Measurements from ENCODE around the gene CTSH.

DNA sequence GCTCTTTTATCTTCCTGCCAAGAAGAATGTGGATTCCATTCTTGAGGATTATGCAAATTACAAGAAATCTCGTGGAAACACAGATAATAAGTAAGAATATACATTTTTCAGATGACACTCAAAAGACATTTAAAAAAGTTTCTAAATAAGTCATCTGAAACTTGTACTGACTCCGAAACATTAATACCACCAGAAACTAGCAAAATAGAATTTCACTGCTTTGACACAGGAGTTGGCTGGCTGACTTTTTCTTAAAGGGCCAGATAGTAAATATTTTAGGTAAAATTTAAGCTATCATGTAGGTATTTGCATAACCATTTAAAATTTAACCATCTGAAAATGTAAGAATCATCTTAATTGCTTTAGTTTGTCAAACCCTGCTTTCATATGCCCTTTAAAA lies 51.3 kb downstream of the CTSH start:
- no peak for TF ChIP-seq POLR2A (IDR thresholded peaks at IDR 0.05)
- TF ChIP-seq, protein P1, sequence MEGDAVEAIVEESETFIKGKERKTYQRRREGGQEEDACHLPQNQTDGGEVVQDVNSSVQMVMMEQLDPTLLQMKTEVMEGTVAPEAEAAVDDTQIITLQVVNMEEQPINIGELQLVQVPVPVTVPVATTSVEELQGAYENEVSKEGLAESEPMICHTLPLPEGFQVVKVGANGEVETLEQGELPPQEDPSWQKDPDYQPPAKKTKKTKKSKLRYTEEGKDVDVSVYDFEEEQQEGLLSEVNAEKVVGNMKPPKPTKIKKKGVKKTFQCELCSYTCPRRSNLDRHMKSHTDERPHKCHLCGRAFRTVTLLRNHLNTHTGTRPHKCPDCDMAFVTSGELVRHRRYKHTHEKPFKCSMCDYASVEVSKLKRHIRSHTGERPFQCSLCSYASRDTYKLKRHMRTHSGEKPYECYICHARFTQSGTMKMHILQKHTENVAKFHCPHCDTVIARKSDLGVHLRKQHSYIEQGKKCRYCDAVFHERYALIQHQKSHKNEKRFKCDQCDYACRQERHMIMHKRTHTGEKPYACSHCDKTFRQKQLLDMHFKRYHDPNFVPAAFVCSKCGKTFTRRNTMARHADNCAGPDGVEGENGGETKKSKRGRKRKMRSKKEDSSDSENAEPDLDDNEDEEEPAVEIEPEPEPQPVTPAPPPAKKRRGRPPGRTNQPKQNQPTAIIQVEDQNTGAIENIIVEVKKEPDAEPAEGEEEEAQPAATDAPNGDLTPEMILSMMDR (IDR thresholded peaks at IDR 0.05): no peak
